ENCODE data around the gene FGF14. TPM values are rescaled to one million over a fixed set of nuclear protein-coding genes. Genes with fewer than 3 reads are reported as not detected.

FGF14 gene
- total RNA-seq, 1 experiment from 2014 or later, result 0.22 TPM

DNA sequence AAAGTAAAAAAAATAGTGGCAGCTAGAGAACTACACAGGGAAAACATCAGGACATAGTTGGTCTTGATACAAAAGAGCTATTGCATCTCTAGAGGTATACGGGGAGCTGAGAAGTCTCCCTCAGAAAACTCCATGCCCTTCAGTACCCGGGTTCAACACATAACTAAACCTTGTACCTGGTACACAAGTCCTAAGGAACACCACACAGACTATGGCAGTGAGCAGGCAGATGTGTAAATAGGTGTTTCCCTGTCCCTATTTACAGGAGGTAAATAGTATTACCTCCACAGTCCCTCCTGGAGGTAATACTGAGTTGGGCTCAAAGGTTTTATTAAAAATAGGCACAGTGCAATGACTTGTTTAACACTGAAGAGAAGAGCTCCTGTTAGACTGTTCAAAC lies 5.9 kb downstream of the FGF14 start:
- Histone ChIP-seq H4K5ac (ENCODE audit: insufficient read length, low read depth, low read length) (no peak overlapping the region), H2BK120ac (ENCODE audit: low read depth, low read length, poor library complexity, severe bottlenecking) (no peak overlapping the region), H3K9me3 (ENCODE audit: control insufficient read depth, low read depth, low read length) (no peaks in the 10 kb centered on the region), H3K9ac (ENCODE audit: extremely low read depth, insufficient read length, low read length) (no peak overlapping the region), H3K14ac (ENCODE audit: insufficient read depth, low read length) (no peak overlapping the region), H3K4me2 (ENCODE audit: insufficient read depth, insufficient read length, low read length) (no peak overlapping the region), H3K79me1 (ENCODE audit: insufficient read depth, low read depth, low read length, poor library complexity, severe bottlenecking) (no peaks in the 10 kb centered on the region), H2BK12ac (ENCODE audit: insufficient read length, low read depth, low read length) (no peak overlapping the region), H3T11ph (ENCODE audit: low read length) (no peak overlapping the region), H2BK20ac (ENCODE audit: low read depth, low read length, poor library complexity, severe bottlenecking) (no peak overlapping the region), H3K56ac (ENCODE audit: insufficient read length, low read depth, low read length) (no peak overlapping the region), H2BK5ac (ENCODE audit: insufficient read length, low read length) (no peak overlapping the region), H4K91ac (ENCODE audit: insufficient read length, low read depth, low read length) (no peak overlapping the region), H3K23ac (ENCODE audit: insufficient read length, low read depth, low read length) (no peak overlapping the region), H4K8ac (replicated peaks; ENCODE audit: insufficient read length, low read depth, low read length) (no peak overlapping the region), H2AK5ac (ENCODE audit: insufficient read length, low read length) (no peak overlapping the region), H3K4me1 (ENCODE audit: insufficient read depth, low read length) (no peaks in the 10 kb centered on the region; the same call in none of the 2 replicates), H3K27ac (ENCODE audit: insufficient read length, low read depth, low read length) (no peak overlapping the region), H2AFZ (ENCODE audit: low read length) (no peak overlapping the region), H3K18ac (ENCODE audit: insufficient read length, low read depth, low read length) (no peak overlapping the region), H3K79me2 (ENCODE audit: insufficient read depth, low read length) (no peaks in the 10 kb centered on the region), H3K27me3 (ENCODE audit: insufficient read depth, low read length) (peaks cover 3% of the 10 kb centered on the region; the same call in 1 of the 2 replicates), H3K4ac (ENCODE audit: low read depth, low read length) (no peak overlapping the region), H4K20me1 (ENCODE audit: control insufficient read depth, insufficient read depth, insufficient read length) (no peaks in the 10 kb centered on the region), H2BK15ac (ENCODE audit: low read depth, low read length) (no peak overlapping the region), H3K23me2 (ENCODE audit: insufficient read length, low read depth, low read length, poor library complexity, severe bottlenecking) (peaks cover 21% of the 10 kb centered on the region)
- Mint-ChIP-seq H3K4me1 (peaks cover 17 to 19% of the 10 kb centered on the region in 2 experiments), H3K27ac (no peak overlapping the region), H3K9me3 (no peaks in the 10 kb centered on the region), H3K27me3 (ENCODE audit: low read depth) (peaks cover 44% of the 10 kb centered on the region), H3K36me3 (ENCODE audit: insufficient read depth in 1 of 3, low read depth in 3 of 3) (no peaks in the 10 kb centered on the region), H3K4me3 (peak overlapping the region in 1 of 2 experiments; percentile 91; a peak in 2 of 5 replicates)
- DNase-seq, result no peak
- TF ChIP-seq, protein P1, sequence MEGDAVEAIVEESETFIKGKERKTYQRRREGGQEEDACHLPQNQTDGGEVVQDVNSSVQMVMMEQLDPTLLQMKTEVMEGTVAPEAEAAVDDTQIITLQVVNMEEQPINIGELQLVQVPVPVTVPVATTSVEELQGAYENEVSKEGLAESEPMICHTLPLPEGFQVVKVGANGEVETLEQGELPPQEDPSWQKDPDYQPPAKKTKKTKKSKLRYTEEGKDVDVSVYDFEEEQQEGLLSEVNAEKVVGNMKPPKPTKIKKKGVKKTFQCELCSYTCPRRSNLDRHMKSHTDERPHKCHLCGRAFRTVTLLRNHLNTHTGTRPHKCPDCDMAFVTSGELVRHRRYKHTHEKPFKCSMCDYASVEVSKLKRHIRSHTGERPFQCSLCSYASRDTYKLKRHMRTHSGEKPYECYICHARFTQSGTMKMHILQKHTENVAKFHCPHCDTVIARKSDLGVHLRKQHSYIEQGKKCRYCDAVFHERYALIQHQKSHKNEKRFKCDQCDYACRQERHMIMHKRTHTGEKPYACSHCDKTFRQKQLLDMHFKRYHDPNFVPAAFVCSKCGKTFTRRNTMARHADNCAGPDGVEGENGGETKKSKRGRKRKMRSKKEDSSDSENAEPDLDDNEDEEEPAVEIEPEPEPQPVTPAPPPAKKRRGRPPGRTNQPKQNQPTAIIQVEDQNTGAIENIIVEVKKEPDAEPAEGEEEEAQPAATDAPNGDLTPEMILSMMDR (conservative IDR thresholded peaks at IDR 0.05), result no peak
- no CpG with 5 or more reads among the region's 2 CpGs for WGBS (ENCODE audit: extremely low coverage, insufficient read length, low lambda C conversion rate)

Data from H9 (cell line).